ENCODE data around the gene PLA2R1. TPM values are rescaled to one million over a fixed set of nuclear protein-coding genes. Genes with fewer than 3 reads are reported as not detected.
"Not testable (repeated sequence)": the region's sequence is repeated elsewhere in the genome, so short reads cannot be mapped to it uniquely, and the experiment has no call there.

The PLA2R1 gene
- total and polyA plus RNA-seq, 4 experiments from 2014 or later, result not detected

DNA sequence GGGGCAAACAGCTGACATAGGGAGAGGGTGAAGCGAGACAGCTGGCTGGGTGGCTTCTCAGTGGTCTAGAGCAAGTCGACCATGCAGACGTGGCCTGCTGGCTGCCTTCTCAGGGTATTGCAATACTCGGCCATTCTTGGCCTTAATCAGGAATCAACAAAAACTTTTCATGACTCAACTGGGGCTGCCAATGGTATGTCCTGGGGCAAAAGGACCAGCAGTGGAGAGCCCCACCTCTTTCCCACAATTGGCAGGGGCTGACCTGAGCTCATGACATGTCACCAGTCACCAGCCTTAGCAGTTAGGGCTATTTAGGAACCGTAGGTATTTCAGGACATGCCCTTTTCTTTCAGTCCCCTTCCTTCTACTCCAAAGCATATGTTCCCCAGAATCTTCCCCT, 19.1 kb downstream of the PLA2R1 start:
- no peak overlapping the region for H3K4me3 ChIP-seq (ENCODE audit: low read length in 2 of 2)
- H3K9me3 ChIP-seq (ENCODE audit: control insufficient read depth in 1 of 2, low read length in 2 of 2), result no peaks in the 10 kb centered on the region
- H3K4me1 ChIP-seq (ENCODE audit: insufficient read depth, low read length), result no peaks in the 10 kb centered on the region
- Mint-ChIP-seq H3K27me3 (peaks cover 13 to 26% of the 10 kb centered on the region in 2 donors), H3K9me3 (peaks cover 0 to 3% (median 0%) of the 10 kb centered on the region in 8 donors), H3K4me3 (no peak overlapping the region), H3K4me1 (peaks cover 0 to 4% (median 2%) of the 10 kb centered on the region in 4 donors), H3K36me3 (no peaks in the 10 kb centered on the region), H3K27ac (no peak overlapping the region)
- DNase-seq, result no peak
- H3K27ac ChIP-seq (ENCODE audit: low read depth, low read length), result no peak overlapping the region
- intact Hi-C loops (cut with micrococcal nuclease), result no loop called here
- POLR2A ChIA-PET (ENCODE audit: partially characterized antibody), result interaction anchor here (0.6 kb wide), 1 partner anchor 59 kb away, joined by 3 read pairs; no protein-coding TSS in a partner anchor
- CTCF ChIA-PET (ENCODE audit: partially characterized antibody), result no interaction called here
- H3K27me3 ChIP-seq (ENCODE audit: insufficient read depth, low read length), result no peaks in the 10 kb centered on the region
- H3K36me3 ChIP-seq (ENCODE audit: insufficient read depth, low read length), result no peaks in the 10 kb centered on the region

DNA sequence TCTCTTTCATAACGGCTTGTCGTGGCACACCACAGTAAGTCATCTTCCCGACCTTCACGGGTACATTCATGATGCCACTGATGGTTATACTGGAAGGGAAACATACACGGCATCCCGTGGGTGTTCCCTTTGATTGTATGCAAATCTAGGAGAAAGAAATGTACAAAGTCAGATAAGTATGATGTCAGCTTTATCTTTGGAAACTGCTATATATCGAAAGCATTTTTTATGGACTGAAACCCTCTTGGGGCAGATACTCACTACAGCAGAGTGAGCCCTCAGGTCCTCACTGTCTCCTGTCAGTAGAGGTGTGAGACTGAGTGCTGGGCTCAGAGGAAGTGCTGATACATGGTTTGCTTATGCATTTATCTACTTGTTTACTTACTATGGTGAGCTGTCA, 20.4 kb downstream of the PLA2R1 start:
- Mint-ChIP-seq H3K9me3 (peaks cover 0 to 3% (median 0%) of the 10 kb centered on the region in 8 donors), H3K27me3 (peaks cover 13 to 23% of the 10 kb centered on the region in 2 donors), H3K27ac (no peak overlapping the region), H3K36me3 (no peaks in the 10 kb centered on the region), H3K4me1 (peaks cover 0 to 4% (median 2%) of the 10 kb centered on the region in 4 donors), H3K4me3 (no peak overlapping the region)
- CTCF ChIA-PET (ENCODE audit: partially characterized antibody), result no interaction called here
- no peaks in the 10 kb centered on the region for H3K27me3 ChIP-seq (ENCODE audit: insufficient read depth, low read length)
- H3K4me1 ChIP-seq (ENCODE audit: insufficient read depth, low read length), result no peaks in the 10 kb centered on the region
- no peaks in the 10 kb centered on the region for H3K36me3 ChIP-seq (ENCODE audit: insufficient read depth, low read length)
- intact Hi-C loops (cut with micrococcal nuclease), result no loop called here
- POLR2A ChIA-PET (ENCODE audit: partially characterized antibody), result no interaction called here
- H3K9me3 ChIP-seq (ENCODE audit: control insufficient read depth in 1 of 2, low read length in 2 of 2), result no peaks in the 10 kb centered on the region
- no peak for DNase-seq
- H3K27ac ChIP-seq (ENCODE audit: low read depth, low read length), result no peak overlapping the region
- H3K4me3 ChIP-seq (ENCODE audit: low read length in 2 of 2), result no peak overlapping the region

GRCh38 chr2:160041091-160041490, 21.3 kb downstream of the PLA2R1 start:
- POLR2A ChIA-PET (ENCODE audit: partially characterized antibody), result no interaction called here
- no peak for DNase-seq
- H3K27me3 Mint-ChIP-seq, result peaks cover 13 to 23% of the 10 kb centered on the region in 2 donors
- H3K4me1 ChIP-seq (ENCODE audit: insufficient read depth, low read length), result no peaks in the 10 kb centered on the region
- H3K36me3 ChIP-seq (ENCODE audit: insufficient read depth, low read length), result no peaks in the 10 kb centered on the region
- intact Hi-C loops (cut with micrococcal nuclease), result no loop called here
- H3K27ac Mint-ChIP-seq, result no peak overlapping the region
- no peaks in the 10 kb centered on the region for H3K36me3 Mint-ChIP-seq
- CTCF ChIA-PET (ENCODE audit: partially characterized antibody), result no interaction called here
- no peak overlapping the region for H3K4me3 Mint-ChIP-seq
- no peak overlapping the region for H3K4me3 ChIP-seq (ENCODE audit: low read length in 2 of 2)
- H3K27me3 ChIP-seq (ENCODE audit: insufficient read depth, low read length), result no peaks in the 10 kb centered on the region
- H3K27ac ChIP-seq (ENCODE audit: low read depth, low read length), result no peak overlapping the region
- H3K4me1 Mint-ChIP-seq, result peaks cover 0 to 4% (median 2%) of the 10 kb centered on the region in 4 donors
- H3K9me3 Mint-ChIP-seq, result peaks cover 0 to 3% (median 0%) of the 10 kb centered on the region in 8 donors
- no peaks in the 10 kb centered on the region for H3K9me3 ChIP-seq (ENCODE audit: control insufficient read depth in 1 of 2, low read length in 2 of 2)

GRCh38 chr2:160039166-160039903, 23.1 kb downstream of the PLA2R1 start:
- ChIA-PET CTCF (ENCODE audit: partially characterized antibody) (no interaction called here), POLR2A (ENCODE audit: partially characterized antibody) (interaction anchor here (0.6 kb wide), 1 partner anchor 1623 kb away, joined by 3 read pairs; no protein-coding TSS in a partner anchor)
- intact Hi-C loops (cut with micrococcal nuclease), result no loop called here
- peaks cover 13 to 19% of the 10 kb centered on the region in 2 donors for H3K27me3 Mint-ChIP-seq
- no peaks in the 10 kb centered on the region for H3K27me3 ChIP-seq (ENCODE audit: insufficient read depth, low read length)
- no peak overlapping the region for H3K4me3 Mint-ChIP-seq
- no peaks in the 10 kb centered on the region for H3K4me1 ChIP-seq (ENCODE audit: insufficient read depth, low read length)
- peaks cover 0 to 4% (median 2%) of the 10 kb centered on the region in 4 donors for H3K4me1 Mint-ChIP-seq
- H3K27ac ChIP-seq (ENCODE audit: low read depth, low read length), result no peak overlapping the region
- no peak overlapping the region for H3K27ac Mint-ChIP-seq
- no peak overlapping the region for H3K4me3 ChIP-seq (ENCODE audit: low read length in 2 of 2)
- DNase-seq, result no peak
- H3K36me3 Mint-ChIP-seq, result no peaks in the 10 kb centered on the region
- H3K36me3 ChIP-seq (ENCODE audit: insufficient read depth, low read length), result no peaks in the 10 kb centered on the region
- H3K9me3 ChIP-seq (ENCODE audit: control insufficient read depth in 1 of 2, low read length in 2 of 2), result no peaks in the 10 kb centered on the region
- peaks cover 0 to 3% (median 0%) of the 10 kb centered on the region in 8 donors for H3K9me3 Mint-ChIP-seq

DNA sequence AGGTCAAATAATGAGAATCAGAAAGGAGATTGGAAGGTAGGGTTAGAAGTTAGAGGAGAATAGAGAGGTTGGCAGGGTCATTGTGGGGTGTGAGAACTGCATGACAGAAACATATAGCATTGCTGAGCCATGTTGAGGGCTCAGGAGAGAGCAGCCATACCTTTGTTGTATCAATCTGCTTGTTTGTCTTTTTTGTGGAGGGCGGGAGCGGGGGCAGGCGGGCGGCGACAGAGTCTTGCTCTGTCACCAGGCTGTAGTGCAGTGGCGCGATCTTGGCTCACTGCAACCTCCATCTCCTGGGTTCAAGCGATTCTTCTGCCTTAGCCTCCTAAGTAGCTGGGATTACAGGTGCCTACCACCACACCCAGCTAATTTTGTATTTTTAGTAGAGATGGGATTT, 23.8 kb downstream of the PLA2R1 start:
- H3K4me3 ChIP-seq (ENCODE audit: low read length in 2 of 2); H3K36me3 Mint-ChIP-seq; H3K27ac Mint-ChIP-seq; H3K4me3 Mint-ChIP-seq; H3K27me3 ChIP-seq (ENCODE audit: insufficient read depth, low read length); H3K4me1 ChIP-seq (ENCODE audit: insufficient read depth, low read length); H3K4me1 Mint-ChIP-seq; H3K9me3 ChIP-seq (ENCODE audit: control insufficient read depth in 1 of 2, low read length in 2 of 2); DNase-seq; CTCF ChIA-PET (ENCODE audit: partially characterized antibody); intact Hi-C loops (cut with micrococcal nuclease); H3K9me3 Mint-ChIP-seq; H3K27ac ChIP-seq (ENCODE audit: low read depth, low read length); POLR2A ChIA-PET (ENCODE audit: partially characterized antibody); H3K36me3 ChIP-seq (ENCODE audit: insufficient read depth, low read length): not testable (repeated sequence)
- H3K27me3 Mint-ChIP-seq, result peaks cover 11 to 16% of the 10 kb centered on the region in 2 donors

DNA sequence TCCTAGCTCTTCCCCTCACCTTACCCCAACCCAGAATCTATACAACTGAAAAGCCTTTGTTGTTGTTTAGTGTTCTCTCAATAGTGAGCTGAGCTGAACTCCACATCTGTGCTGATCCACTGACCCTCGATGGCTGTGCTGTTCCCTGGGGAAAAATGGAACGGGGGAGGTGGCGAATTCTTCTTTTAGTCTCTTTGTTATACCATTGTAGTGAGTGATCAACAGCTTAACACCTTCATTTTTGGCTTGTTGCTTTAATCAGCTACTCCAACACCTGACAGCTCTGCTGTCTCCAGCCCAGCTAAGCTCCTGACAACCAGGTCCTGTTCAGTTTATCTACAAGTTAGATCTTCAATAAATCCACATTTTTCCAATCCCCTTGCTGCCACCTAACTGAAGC, 25.7 kb downstream of the PLA2R1 start:
- Histone ChIP-seq H3K27me3 (ENCODE audit: insufficient read depth, low read length) (no peaks in the 10 kb centered on the region), H3K4me1 (ENCODE audit: insufficient read depth, low read length) (no peaks in the 10 kb centered on the region), H3K27ac (ENCODE audit: low read depth, low read length) (no peak overlapping the region), H3K4me3 (ENCODE audit: low read length in 2 of 2) (no peak overlapping the region), H3K36me3 (ENCODE audit: insufficient read depth, low read length) (no peaks in the 10 kb centered on the region), H3K9me3 (ENCODE audit: control insufficient read depth in 1 of 2, low read length in 2 of 2) (no peaks in the 10 kb centered on the region)
- no peak overlapping the region for H3K4me3 Mint-ChIP-seq
- no peaks in the 10 kb centered on the region for H3K36me3 Mint-ChIP-seq
- peaks cover 1 to 8% of the 10 kb centered on the region in 2 donors for H3K27me3 Mint-ChIP-seq
- H3K4me1 Mint-ChIP-seq, result peaks cover 0 to under 1% (median 0%) of the 10 kb centered on the region in 4 donors
- CTCF ChIA-PET (ENCODE audit: partially characterized antibody), result no interaction called here
- H3K27ac Mint-ChIP-seq, result no peak overlapping the region
- POLR2A ChIA-PET (ENCODE audit: partially characterized antibody), result no interaction called here
- DNase-seq, result no peak
- no peaks in the 10 kb centered on the region for H3K9me3 Mint-ChIP-seq
- intact Hi-C loops (cut with micrococcal nuclease), result no loop called here

DNA sequence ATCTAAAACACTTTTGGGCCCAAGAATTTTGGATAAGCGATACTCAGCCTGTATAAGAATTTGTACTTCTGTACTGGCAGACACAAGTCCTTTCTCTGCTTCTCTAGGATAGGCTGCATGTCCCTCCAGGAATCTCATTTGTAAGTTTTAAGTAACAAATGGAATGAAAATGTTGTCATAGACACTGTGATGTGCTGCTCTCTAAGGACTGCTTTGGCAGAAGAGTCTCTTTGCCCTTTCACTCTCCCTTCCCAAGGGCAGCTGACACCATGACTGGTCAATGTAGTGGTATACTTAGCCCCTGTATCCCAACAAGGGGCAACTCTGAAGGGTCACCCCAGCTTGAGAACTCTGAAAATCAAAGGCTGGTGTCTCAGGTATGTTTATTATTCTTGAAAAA, 27.3 kb downstream of the PLA2R1 start:
- Mint-ChIP-seq H3K27me3 (peaks cover 0 to 2% of the 10 kb centered on the region in 2 donors), H3K4me1 (no peaks in the 10 kb centered on the region), H3K4me3 (no peak overlapping the region), H3K27ac (no peak overlapping the region), H3K9me3 (no peaks in the 10 kb centered on the region), H3K36me3 (no peaks in the 10 kb centered on the region)
- no peak overlapping the region for H3K27ac ChIP-seq (ENCODE audit: low read depth, low read length)
- POLR2A ChIA-PET (ENCODE audit: partially characterized antibody), result no interaction called here
- CTCF ChIA-PET (ENCODE audit: partially characterized antibody), result no interaction called here
- DNase-seq, result no peak
- no peak overlapping the region for H3K4me3 ChIP-seq (ENCODE audit: low read length in 2 of 2)
- no peaks in the 10 kb centered on the region for H3K4me1 ChIP-seq (ENCODE audit: insufficient read depth, low read length)
- no peaks in the 10 kb centered on the region for H3K27me3 ChIP-seq (ENCODE audit: insufficient read depth, low read length)
- no peaks in the 10 kb centered on the region for H3K9me3 ChIP-seq (ENCODE audit: control insufficient read depth in 1 of 2, low read length in 2 of 2)
- intact Hi-C loops (cut with micrococcal nuclease), result no loop called here
- no peaks in the 10 kb centered on the region for H3K36me3 ChIP-seq (ENCODE audit: insufficient read depth, low read length)

Measured in CD4-positive, alpha-beta memory T cell (primary cell).